H1 (cell line): Measurements from ENCODE around the gene ZNF808. TPM values are rescaled to one million over a fixed set of nuclear protein-coding genes. Genes with fewer than 3 reads are reported as not detected.

Experiments
- E2F6 ChIP-seq: IDR thresholded peaks from 2 replicates; pipeline ENCODE4 v1.6.1; 2012; ENCODE audit warnings: inconsistent platforms
- polyA plus RNA-seq, 7 experiments: library from polyadenylated mRNA; depleted of rRNA in 3 of 7; stranded (reverse) in 5 of 7; unstranded in 2 of 7; fragments of >200 nt in 5 of 7; fragments of 200-250 nt in 2 of 7; gene quantifications; 1 replicate in 5 of 7; 2 replicates in 1 of 7; 4 replicates in 1 of 7; pipeline versions ENCODE4 v1.2.1 to v1.2.3, GENCODE V29; 2011 to 2013; ENCODE audit warnings: missing spikeins in 2 of 7, mixed read lengths in 2 of 7
- total RNA-seq: library from RNA; stranded (reverse); fragmentation: NEBNext Ultra II Directional; extraction: Animal tissue kit (Norgen Biotek cat#: 25700); gene quantifications from 2 replicates; pipeline ENCODE4 v1.2.1, GENCODE V29; 2021

Gene ZNF808
- total and polyA plus RNA-seq, 2 of the 8 experiments (the other 6 are each of a cell fraction or from before 2014, with no cell fraction given): 3.9 to 25.9 TPM

DNA sequence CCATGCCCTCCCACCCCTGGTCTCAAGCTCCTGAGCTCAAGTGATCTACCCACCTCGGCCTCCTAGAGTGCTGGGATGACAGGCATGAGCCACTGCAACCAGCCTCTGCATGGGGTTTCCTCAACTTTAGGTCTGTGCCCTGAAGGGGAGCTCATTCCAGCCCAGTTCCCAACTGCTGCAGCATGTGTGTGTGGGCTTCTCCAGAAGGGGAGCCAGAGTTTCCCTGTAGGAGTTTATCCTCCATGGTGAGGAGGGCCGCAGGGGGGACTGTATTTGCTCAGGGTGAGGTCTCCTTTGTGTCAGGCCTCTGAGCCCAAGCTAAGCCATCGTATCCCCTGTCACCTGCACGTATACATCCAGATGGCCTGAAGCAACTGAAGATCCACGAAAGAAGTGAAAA, 11.3 kb upstream of the ZNF808 start (continued):
- TF ChIP-seq E2F6: no peak
- TF ChIP-seq, all 59 proteins: peak for 2
